ENCODE data around the gene CAMTA1.

The CAMTA1 gene

GRCh38 chr1:6874298-6874697, 89.0 kb downstream of the CAMTA1 start:
- DNase-seq (ENCODE audit: low spot score) = no peak

- no peak for DNase-seq (ENCODE audit: low spot score)
Observed at GRCh38 chr1:6880951-6881690, 95.9 kb downstream of the CAMTA1 start.

- no peak for DNase-seq (ENCODE audit: low spot score)
Observed at GRCh38 chr1:6882414-6882813, 97.2 kb downstream of the CAMTA1 start.

GRCh38 chr1:6884652-6885153, 99.4 kb downstream of the CAMTA1 start:
- no peak for DNase-seq (ENCODE audit: low spot score)

- no peak for DNase-seq (ENCODE audit: low spot score)
Observed at GRCh38 chr1:6885426-6885825, 100.2 kb downstream of the CAMTA1 start.

GRCh38 chr1:6886523-6886922, 101.3 kb downstream of the CAMTA1 start:
- DNase-seq (ENCODE audit: low spot score) = no peak

- DNase-seq (ENCODE audit: low spot score) = no peak
Observed at GRCh38 chr1:6888268-6888667, 103.0 kb downstream of the CAMTA1 start.

GRCh38 chr1:6888870-6889269, 103.6 kb downstream of the CAMTA1 start:
- DNase-seq (ENCODE audit: low spot score) = no peak

GRCh38 chr1:6889875-6890480, 104.7 kb downstream of the CAMTA1 start:
- DNase-seq (ENCODE audit: low spot score) = peak; percentile 41

GRCh38 chr1:6890686-6891085, 105.4 kb downstream of the CAMTA1 start:
- no peak for DNase-seq (ENCODE audit: low spot score)

- no peak for DNase-seq (ENCODE audit: low spot score)
Observed at GRCh38 chr1:6891781-6892579, 106.7 kb downstream of the CAMTA1 start.

GRCh38 chr1:6893388-6893787, 108.1 kb downstream of the CAMTA1 start:
- no peak for DNase-seq (ENCODE audit: low spot score)

- no peak for DNase-seq (ENCODE audit: low spot score)
Observed at GRCh38 chr1:6897138-6897537, 111.9 kb downstream of the CAMTA1 start.

- no peak for DNase-seq (ENCODE audit: low spot score)
Observed at GRCh38 chr1:6898974-6899539, 113.8 kb downstream of the CAMTA1 start.

- no peak for DNase-seq (ENCODE audit: low spot score)
Observed at GRCh38 chr1:6899621-6900020, 114.4 kb downstream of the CAMTA1 start.

- DNase-seq (ENCODE audit: low spot score) = no peak
Observed at GRCh38 chr1:6902153-6902552, 116.9 kb downstream of the CAMTA1 start.

- no peak for DNase-seq (ENCODE audit: low spot score)
Observed at GRCh38 chr1:6904476-6905170, 119.4 kb downstream of the CAMTA1 start.

- DNase-seq (ENCODE audit: low spot score) = no peak
Observed at GRCh38 chr1:6905331-6905730, 120.1 kb downstream of the CAMTA1 start.

- DNase-seq (ENCODE audit: low spot score) = no peak
Observed at GRCh38 chr1:6905790-6906189, 120.5 kb downstream of the CAMTA1 start.

- no peak for DNase-seq (ENCODE audit: low spot score)
Observed at GRCh38 chr1:6906783-6907182, 121.5 kb downstream of the CAMTA1 start.

GRCh38 chr1:6907201-6907600, 121.9 kb downstream of the CAMTA1 start:
- no peak for DNase-seq (ENCODE audit: low spot score)

Measured in HuH-7.5 (cell line).